Caki2 (cell line): ENCODE measurements around the gene PATZ1. TPM values are rescaled to one million over a fixed set of nuclear protein-coding genes. Genes with fewer than 3 reads are reported as not detected.

Experiments used
- total RNA-seq: library from RNA; depleted of rRNA; stranded (reverse); fragments of >200 nt; shearing (Covaris generic); gene quantifications from 2 replicates; pipeline ENCODE4 v1.2.3, GENCODE V29; 2014; ENCODE audit warnings: low replicate concordance; rRNA removed

Gene PATZ1
- total RNA-seq, 1 experiment from 2014 or later, result 27.4 TPM

Other genes with a start within 250 kb of the PATZ1 start
- 118 and 142 TPM in 2 replicates for gene SELENOM, start 238.8 kb downstream of the PATZ1 start, total RNA-seq
- 0.91 and 1.2 TPM in 2 replicates for gene INPP5J, start 223.4 kb downstream of the PATZ1 start, total RNA-seq
- not detected in 2 replicates for gene PLA2G3, start 205.8 kb downstream of the PATZ1 start, total RNA-seq
- 76.5 and 104 TPM in 2 replicates for gene RNF185, start 186.2 kb downstream of the PATZ1 start, total RNA-seq
- gene LIMK2, start 134.0 kb downstream of the PATZ1 start, total RNA-seq, result 9.5 and 18.1 TPM in 2 replicates
- gene PIK3IP1, start 53.9 kb downstream of the PATZ1 start, total RNA-seq, result 2.2 and 6.5 TPM in 2 replicates
- gene DRG1, start 53.3 kb upstream of the PATZ1 start, total RNA-seq, result 61.7 and 74.8 TPM in 2 replicates
- 12.1 and 15.9 TPM in 2 replicates for gene EIF4ENIF1, start 143.5 kb upstream of the PATZ1 start, total RNA-seq
- gene SFI1, start 150.2 kb upstream of the PATZ1 start, total RNA-seq, result 37.4 and 52.4 TPM in 2 replicates